Activated gamma-delta T cell treated with Interleukin-2 at 50 U/mL for 16 hours (primary cell): Measurements from ENCODE around the gene LRRC40.
A peak's percentile ranks its signal among the peaks of the same experiment; 100 is the strongest.
"Not testable (repeated sequence)": the region's sequence is repeated elsewhere in the genome, so short reads cannot be mapped to it uniquely, and the experiment has no call there.

Experiments
- DNase-seq: peaks from one replicate; pipeline ENCODE4 v3.0.0-alpha.2; 2020

The LRRC40 gene

DNA sequence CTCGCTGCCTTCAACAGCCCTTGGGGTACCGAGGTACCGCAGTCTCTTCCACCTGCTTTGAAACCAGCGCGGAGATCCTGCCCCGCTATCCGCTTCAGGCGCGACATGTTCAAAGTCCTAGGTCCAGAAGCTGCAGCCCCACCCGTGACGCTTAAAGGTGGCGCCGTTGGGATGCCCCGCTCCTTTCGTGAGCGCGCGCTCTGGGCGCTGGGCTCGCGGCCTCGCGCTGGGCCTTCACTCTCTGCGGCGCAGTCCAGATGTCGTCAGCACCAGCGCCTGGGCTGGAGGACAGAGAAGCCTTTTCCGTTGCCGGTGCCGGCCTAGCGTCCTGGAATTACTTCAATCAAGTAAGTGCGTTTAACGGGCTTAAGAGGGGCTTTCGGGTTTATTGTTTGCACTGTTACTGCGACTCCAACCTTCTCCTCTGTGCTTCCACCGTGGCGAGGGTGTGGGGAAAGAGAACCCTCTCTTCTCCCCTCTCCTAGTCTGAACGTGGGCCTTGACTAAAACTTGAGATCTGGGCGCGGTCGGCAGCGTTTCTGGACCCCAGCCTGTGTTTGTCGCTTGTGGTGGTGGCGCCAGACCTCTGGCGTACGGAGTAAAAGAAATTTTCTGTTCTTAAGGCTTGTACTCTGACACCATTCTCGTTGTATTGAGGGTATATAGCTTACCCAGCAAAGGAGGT lies at the start of gene LRRC40:
Gene LRRC40 (minus strand): TSS at position 146 of the 685 bp plus-strand sequence. CDS start 39 bp downstream, at position 107.
- peak; percentile 92 for DNase-seq

DNA sequence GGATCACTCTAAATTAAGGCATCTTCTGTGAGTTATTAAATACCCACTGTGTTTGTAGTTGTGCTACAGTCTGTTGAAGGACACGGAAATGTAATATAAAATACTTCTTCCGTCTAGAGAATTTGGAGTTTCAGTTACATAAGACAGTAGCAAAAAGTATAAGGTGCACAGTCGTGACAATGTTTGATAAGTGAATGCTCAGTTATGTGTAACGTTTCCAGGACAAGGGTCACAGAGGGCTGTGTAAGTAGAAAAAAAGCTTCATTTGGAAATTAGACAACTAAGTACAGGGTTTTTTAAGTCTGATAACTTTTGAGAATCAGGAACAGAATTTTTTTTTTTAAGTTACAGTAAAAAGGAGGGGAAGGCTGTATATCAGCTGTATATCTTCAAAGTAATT lies 43.4 kb upstream of the LRRC40 start:
- DNase-seq, result no peak

DNA sequence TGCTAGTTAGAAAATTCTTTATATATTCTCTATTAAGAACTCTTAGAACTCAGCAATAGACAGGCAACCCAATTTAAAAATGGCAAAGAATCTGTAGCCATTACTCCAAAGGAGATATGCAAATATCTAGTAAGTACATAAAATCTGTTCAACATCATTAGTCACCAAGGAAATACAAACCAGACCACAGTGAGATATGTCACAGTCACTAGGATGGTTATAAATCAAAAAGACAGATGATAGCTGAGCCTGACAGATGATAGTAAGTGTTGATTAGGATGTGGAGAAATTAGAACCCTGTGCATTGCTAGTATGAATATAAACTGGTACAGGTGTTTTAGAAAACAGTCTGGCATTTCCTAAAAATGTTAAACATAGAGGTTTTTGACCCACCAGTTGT lies 42.4 kb upstream of the LRRC40 start:
- DNase-seq, result no peak

DNA sequence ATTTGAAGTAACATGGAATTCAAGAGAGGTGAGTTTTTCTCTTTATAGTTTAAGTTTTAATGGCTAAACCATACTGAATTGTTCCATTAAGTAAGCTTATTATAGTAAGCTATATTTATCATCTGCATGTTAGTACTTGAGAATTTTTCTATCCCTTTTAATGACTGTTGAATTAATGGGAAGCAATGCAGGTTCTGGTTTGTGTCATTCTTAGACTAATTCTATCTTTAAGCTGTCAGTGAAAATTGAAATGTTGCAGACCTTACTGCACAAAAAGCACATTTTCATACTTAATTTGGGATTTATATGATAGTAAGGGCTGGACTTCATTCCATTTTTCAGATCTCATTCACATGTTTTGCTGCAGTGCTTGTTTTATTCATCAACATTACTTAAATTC lies 41.7 kb upstream of the LRRC40 start:
- DNase-seq, result no peak

DNA sequence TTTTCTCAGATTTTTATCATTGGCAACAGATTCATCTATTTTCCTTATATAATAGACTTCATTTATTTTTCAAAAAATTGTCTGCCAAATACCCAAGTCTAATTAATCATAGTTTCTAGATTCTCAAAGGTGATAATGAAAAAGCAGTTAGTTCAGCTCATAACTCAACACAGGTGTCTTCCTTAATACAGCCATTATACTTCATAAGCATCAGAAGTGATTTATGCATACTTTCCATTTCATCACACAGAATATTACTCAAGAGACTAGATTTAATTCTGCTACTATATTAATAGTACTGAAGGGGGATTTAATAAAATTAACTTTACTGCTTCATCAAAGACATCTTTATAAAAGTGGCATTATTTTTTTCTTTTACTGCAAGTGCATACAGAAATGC lies 34.6 kb upstream of the LRRC40 start:
- no peak for DNase-seq

DNA sequence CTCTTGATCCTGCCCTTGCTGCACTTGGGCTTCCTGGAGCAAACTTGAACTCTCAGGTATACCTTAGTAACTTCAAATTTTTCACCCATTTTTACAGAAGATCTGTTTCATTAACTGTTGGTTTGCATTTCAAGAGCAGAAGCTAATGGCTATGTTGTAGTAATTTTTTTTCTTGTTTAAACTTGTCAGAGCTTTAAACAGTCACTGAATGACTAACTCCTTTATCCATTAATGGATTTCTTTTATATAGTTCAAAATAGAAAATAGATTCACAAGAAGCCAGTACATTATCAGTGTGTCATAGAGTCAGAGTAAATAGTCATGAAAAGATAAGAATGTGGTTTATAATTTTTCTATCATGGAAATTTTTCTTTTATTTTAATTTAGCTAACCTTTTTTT lies 29.4 kb upstream of the LRRC40 start:
- DNase-seq, result no peak

DNA sequence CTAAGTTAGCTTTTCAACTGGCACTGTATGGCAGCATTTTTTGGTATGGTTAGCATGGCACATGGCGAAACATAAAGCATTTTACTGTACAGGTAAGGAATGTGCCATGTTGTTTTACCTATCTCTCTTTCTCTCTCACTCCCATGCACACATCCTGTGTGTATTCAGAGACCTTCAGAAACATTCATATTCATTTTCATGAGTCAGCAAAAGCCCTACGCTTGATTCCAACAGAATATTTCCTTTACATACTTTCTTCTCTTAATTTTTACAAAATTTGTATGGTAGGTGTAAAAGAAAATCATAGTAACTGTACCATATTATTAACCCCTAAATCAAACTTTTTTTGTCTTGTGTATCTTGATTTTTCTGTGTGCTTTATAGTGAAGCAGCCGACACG lies 26.1 kb upstream of the LRRC40 start:
- DNase-seq, result no peak

DNA sequence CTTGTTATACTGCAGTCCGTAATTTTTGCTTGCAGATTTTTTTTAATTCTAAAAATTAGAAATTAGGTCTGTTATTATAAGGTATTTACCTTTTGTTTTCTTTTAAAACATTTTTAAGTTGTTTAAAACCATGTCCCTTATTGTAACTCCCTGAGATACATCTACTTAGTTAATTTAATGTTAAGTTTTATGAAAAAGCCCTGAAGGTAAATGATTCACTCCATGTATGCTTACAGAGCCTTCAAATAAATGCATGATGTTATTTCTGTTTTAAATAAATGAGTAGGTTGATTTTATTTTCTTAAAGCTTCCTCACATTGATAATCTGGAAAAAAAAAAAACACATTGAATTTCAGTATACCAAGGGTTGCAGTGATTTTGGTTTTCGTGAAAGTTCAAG lies 23.3 kb upstream of the LRRC40 start:
- no peak for DNase-seq

DNA sequence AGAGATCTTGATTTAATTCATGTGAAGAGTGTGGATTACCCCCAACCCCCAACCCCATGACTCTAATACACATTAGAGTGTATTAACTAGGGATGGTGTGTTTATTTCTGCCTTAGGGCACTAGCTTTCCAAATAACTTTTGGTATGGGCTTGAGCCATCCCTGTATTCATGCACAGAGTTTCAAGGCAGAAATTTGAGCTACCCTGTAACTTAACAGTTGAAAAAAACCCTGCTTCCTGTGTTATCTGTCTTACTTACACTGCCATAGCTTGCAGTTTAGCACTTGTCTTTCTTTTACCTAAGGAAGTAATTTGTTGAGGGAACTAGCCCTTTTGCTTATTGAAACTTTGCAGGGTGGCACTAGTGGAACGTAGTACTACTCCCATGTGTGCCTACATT lies 22.1 kb upstream of the LRRC40 start:
- no peak for DNase-seq

DNA sequence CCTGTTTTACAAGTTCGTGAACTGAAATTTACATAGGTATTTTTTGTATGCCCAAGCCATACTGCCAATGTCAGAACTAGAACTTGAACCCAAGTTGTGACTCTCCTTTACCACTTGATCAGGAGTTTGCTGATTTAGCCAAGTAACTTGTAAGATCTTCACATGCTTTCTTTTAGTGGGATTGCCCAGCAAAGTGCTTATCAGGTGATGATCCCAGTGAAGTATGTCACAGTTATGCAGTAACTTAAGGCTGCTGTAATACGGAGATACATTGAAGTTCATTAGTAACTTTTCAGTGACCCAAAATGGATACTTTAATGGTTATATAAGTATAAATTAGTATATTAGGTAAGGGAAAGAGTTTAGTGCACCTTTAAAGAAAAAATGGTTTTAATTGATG lies 19.6 kb upstream of the LRRC40 start:
- DNase-seq, result no peak

DNA sequence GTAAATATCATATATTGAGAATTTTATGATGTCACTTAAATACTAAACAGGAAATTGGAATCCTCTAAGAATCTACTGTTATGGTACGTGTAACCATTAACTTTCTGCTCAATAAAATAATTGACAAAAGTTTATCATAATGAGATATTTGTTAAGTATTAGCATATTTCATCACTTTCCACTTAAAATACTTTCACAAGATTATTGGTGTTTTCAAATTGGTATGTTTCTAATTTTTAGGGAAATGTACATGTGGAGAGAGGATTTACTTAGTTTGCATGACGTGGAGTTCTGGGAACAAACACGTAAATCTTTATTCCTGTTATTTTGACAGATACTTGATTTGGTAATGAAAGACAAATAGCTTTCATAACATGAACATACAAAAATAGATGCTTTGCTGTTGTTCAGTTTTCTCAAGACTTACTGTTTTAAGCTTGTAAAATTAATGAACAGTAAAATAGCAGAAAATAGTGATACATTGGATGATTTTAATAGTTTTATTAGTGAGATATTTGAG lies 17.4 kb upstream of the LRRC40 start:
- no peak for DNase-seq

DNA sequence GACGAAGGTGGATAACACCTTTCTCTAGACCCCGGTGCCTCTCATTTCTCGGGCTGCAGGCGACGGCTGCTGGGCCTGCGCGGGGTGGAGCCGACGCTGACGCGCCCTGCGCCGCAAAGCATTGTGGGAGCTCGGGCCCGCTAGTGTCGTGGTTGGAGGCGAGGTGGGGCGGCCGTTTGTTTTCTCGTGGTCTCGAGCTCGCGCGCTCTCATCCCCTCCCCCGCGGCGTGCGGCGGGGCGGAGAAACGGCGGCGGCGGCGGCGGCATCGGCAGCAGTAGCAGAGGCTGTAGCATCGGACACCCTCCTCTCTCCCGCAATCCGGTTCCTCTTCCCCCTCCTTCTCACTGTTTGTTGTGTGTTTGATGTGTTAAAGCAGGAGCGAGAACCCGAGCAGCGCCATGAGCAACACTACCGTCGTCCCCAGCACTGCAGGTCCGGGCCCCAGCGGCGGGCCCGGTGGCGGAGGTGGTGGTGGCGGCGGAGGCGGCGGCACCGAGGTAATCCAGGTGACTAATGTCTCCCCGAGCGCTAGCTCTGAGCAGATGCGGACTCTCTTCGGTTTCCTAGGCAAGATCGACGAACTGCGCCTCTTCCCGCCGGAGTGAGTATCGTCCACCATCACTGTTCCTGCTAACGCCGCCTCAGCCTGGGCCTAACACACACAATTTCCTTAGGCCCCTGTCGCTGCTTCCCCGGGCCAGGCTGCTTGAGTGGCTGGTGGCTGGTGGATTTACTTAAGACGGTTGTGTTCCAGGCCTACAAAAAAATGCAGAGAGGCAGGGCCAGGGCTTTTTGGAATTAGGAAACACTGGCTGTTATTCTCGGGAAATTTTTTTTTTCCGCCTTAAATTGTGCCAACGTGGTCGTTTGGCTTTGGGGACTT lies 16.1 kb upstream of the LRRC40 start, which contains the start of gene SRSF11:
Gene SRSF11 (plus strand): TSS at position 143 of the 884 bp plus-strand sequence. CDS start 257 bp downstream, at position 400.
- DNase-seq, result peak; percentile 98

DNA sequence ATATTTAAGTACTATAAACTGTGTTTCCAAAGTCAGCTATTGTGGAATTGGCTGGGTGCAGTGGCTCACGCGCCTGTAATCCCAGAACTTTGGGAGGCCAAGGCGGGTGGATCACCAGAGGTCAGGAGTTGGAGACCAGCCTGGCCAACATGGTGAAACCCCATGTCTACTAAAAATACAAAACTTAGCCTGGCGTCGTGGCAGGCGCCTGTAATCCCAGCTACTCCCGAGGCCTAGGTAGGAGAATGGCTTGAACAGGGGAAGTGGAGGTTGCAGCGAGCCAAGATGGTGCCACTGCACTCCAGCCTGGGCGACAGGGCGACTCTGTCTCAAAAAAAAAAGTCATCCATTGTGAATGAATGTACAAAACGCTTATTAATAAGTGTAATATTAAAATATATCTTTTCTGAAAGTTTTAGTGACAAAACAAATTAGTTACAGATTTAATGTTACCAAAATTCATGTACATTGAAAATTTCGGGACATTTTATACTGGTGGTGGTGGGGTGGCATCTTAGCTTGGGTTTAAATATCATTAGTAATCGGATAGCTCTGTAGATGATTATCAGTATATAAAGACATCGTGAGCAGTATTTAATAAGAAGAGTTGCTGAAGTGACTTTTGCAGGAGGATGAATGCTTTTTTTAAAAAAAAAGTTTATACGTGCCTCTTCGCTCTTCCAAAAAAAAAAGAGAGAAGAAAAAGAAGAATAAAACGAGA lies 15.3 kb upstream of the LRRC40 start:
- no peak for DNase-seq

DNA sequence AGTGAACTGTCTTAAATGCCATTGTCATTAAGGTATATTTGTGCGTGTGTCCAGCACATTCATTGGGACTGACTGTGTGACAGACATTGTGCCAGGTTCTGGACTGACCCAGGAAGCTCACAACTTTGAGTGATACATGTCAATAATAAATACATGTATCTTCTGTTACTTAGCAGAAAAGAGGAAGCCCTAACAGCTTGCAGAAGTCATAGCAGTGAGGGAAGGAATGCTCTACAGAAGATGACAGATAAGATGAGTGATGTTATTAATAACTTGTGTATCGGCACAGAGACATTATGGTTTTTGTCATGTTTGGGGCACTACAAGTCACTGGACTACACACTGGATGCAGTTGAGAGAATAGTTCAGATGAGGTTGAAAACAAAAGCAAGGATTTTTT lies 14.6 kb upstream of the LRRC40 start:
- no peak for DNase-seq

DNA sequence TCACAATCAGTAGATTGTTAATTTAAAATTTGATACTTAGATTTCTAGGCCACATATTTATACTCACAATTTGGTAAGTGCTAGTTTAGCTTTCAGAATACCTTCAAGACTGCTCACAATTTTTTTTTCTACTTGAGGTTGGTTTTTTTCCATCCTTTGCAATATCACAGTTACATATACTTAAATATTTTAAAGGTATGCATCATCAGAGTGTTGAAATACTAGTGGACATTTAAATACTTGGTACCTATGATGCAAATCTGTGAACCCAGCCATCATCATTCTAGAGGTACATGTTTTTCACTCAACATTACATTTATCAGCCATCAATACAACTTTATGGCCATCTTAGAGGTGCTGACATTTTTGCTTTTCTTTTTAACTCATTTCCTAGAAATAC lies 6.2 kb upstream of the LRRC40 start:
- DNase-seq, result no peak

DNA sequence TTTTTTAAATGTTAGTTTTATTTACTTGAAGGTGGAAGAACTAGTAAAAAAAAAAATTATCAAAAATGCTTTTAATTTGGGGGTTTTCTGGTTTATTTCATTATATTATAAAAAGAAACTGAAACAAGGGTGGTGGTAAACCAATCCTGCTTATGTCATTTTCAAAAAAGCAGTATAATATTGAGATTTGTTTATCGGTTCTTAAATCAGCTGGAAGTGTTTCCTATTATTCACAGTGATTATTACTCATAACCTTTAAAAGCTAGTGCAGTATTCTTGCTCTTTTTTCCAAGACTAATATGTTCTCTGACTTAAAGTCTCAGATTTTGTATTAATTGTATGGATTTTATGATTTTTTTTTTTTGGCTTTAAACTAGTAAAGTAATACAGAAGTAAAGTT lies 5.4 kb upstream of the LRRC40 start:
- no peak for DNase-seq

DNA sequence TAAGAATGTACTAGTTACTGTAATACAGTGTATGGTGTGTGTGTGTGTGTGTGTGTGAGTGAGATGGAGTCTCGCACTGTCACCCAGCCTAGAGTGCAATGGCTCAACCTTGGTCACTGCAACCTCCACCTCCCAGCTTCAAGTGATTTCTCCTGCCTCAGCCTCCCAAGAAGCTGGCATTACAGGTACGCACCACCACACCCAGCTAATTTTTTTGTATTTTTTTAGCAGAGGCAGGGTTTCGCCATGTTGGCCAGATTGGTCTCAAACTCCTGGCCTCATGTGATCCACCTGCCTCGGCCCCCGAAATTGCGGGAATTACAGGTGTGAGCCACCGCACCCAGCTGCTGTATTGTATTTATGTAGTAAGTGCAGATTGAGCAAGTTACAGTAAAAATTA lies 2.9 kb upstream of the LRRC40 start:
- DNase-seq, result no peak

DNA sequence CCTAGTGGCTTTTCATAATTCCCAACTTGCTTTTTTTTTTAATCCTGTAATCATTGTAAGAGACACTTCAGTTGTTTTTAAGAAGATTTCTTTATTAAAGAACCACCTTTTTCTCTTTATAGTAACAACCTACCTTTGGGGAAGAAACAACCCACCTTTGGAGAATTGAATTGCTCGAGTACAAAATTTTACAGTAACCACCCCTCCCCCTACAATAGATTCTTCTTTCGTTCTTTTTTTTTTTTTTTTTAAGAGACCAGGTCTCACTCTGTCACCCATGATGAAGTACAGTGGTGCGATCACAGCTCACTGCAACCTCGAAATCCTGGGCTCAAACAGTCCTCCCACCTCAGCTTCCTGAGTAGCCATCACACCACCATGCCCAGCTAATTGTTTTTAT lies 2.1 kb upstream of the LRRC40 start:
- DNase-seq, result no peak

DNA sequence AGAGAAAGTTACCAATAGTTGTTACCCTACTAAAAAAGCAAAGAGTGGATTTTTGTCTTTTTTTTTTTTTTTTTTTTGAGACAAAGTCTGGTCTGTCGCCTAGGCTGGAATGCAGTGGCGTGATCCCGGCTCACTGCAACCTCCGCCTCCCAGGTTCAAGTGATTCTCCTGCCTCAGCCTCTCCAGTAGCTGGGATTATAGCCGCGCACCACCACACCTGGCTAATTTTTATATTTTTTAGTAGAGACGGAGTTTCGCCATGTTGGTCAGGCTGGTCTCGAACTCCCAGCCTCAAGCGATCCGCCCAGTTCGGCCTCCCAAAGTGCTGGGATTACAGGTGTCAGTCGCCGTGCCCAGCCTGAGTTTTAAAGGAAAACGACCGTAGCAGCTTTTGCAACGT lies 1.5 kb upstream of the LRRC40 start:
- not testable (repeated sequence) for DNase-seq

DNA sequence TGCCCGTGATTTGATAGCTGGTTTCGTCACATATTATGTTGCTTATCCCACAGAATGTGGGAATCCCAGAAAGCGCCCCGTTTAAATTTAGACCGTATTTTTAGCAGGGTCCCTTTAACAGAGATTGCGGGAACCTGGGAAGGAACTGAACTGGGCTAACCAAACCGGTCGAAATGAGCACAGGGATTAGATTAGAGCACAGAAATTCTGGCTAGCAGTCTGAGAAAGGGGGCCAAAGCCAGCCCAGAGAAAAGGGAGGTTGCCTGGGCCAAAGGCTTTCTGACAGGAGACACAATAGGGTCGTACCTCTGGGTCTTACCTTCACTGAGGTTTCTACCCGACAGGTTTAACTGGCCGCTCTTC lies 327 bp downstream of the LRRC40 start:
- DNase-seq, result no peak

DNA sequence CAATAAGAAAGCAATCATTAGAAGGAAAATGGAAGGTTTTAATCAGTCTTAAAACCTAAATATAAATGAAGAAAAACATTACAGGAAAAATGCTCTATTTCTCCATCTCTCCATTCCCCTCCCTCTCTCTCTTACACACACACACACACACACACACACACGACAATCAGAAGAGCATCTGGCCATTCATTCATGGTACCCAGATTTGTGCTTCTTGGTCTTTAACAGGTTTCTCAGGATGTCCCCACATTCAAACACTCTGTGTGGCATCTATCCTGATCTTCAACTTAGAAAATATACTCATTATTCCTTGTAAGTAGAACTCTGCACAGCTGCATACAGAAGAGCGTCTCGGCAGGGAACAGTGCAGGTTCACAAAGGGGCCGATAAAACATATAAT lies 779 bp downstream of the LRRC40 start:
- DNase-seq, result no peak

DNA sequence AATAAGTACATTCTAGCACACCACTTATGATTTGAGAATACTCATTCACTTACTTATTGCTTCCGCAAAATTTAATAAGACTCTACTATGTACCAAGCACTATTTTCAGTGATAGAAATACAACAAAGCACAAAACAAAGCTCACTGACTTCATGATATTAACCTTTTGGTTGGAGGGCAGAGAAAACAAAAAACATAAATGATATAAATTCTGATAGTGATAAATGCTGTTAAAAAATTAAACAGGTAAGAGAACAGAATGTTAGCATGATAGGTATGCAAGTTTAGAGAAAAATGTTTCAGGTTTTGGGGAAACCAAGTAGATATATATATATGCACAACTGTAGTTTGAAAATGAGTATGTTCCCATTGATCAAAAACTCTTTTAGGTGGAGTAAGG lies 1.2 kb downstream of the LRRC40 start:
- DNase-seq, result no peak

DNA sequence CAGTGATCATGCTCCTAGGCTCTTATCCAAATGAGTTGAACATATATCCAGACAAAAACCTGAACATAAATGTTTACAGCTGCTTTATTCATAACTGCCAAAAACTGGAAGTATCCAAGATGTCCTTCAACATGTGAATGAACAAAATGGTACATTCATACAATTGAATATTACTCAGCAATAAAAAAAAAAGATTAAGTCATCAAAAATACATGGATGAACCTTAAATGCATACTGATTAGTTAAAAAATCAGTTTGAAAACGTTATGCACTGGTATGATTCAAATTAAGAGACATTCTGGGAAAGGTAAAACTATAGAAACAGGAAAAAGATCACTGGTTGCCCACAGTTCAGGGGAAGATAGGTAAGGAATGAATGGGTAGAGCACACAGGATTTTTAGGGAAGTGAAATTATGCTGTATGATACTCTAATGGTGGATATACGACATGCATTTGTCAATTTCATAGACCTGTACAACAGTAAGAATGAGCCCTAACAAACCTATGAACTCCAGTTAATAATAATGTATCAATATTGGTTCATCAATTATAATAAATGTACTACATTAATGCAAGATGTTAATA lies 3.1 kb downstream of the LRRC40 start:
- no peak for DNase-seq
